HepG2 (cell line): ENCODE measurements around the gene SLC26A3. TPM values are rescaled to one million over a fixed set of nuclear protein-coding genes. Genes with fewer than 3 reads are reported as not detected.

Experiments
- ATAC-seq: fragments of 200-7000 bp; cut with Tn5 transposase; 3 replicates; pipeline ENCODE4 v1.9.1; 2020; ENCODE audit warnings: mild to moderate bottlenecking, moderate library complexity
- BruUV-seq: library from RNA; stranded (reverse); fragments of 400-500 nt; replicated peaks from 2 replicates; lab custom pipeline; 2021; lab: Mats Ljungman, UMichigan
- CTCF ChIA-PET: fragments of 300-600 bp; formaldehyde crosslinking; extraction: SDS; loops from one replicate; lab custom pipeline; 2021; ENCODE audit warnings: low total read pairs, inconsistent platforms, low intra/inter-chr PET ratio; lab: Yijun Ruan, JAX
- POLR2A ChIA-PET: fragments of 350-600 bp; sonication (Branson Sonifier 250); formaldehyde crosslinking; loops from one replicate; lab custom pipeline; 2020; ENCODE audit warnings: antibody characterized with exemption, inconsistent platforms; lab: Yijun Ruan, JAX
- DNase-seq: peaks from one replicate; pipeline ENCODE4 v3.0.0-alpha.2; 2015; ENCODE audit warnings: low spot score
- FAIRE-seq: peaks from 3 replicates; lab custom pipeline; 2011; peaks lifted over from hg19 to GRCh38; lab: Jason Lieb, UNC
- H2AFZ ChIP-seq: one replicate; pipeline ENCODE4 v1.6.1; 2011; ENCODE audit warnings: low read length, inconsistent platforms
- H3K27ac ChIP-seq: fragments of 300-600 bp; 3 replicates; pipeline ENCODE4 v1.8.0; 2011; ENCODE audit warnings: mixed run types, mild to moderate bottlenecking, mixed read lengths, low read length, inconsistent platforms; ENCODE audit not compliant: insufficient read depth; ENCODE audit errors: extremely low read length
- H3K27me3 ChIP-seq, 2 experiments: fragments of 200-600 bp in 1 of 2; 2 replicates in 1 of 2; 3 replicates in 1 of 2; pipeline versions ENCODE4 v1.6.0 to v1.8.0; 2011; ENCODE audit warnings: low read length in 2 of 2, mild to moderate bottlenecking in 2 of 2, moderate library complexity in 2 of 2, inconsistent platforms in 1 of 2; ENCODE audit not compliant: insufficient read depth in 2 of 2, control insufficient read depth in 1 of 2
- H3K36me3 ChIP-seq, 2 experiments: fragments of 200-600 bp in 1 of 2; replicated peaks in 1 of 2; 2 replicates in 1 of 2; 3 replicates in 1 of 2; pipeline versions ENCODE4 v1.5.1 to v1.8.0; 2011; ENCODE audit warnings: low read length in 2 of 2, inconsistent platforms in 1 of 2; ENCODE audit not compliant: insufficient read depth in 2 of 2, control insufficient read depth in 1 of 2
- H3K4me1 ChIP-seq: 2 replicates; pipeline ENCODE4 v1.5.1; 2012; ENCODE audit warnings: low read length, inconsistent platforms; ENCODE audit not compliant: insufficient read depth
- H3K4me2 ChIP-seq: 2 replicates; pipeline ENCODE4 v1.6.0; 2011; ENCODE audit warnings: low read depth, low read length, inconsistent platforms
- H3K4me3 ChIP-seq, 3 experiments: fragments of 200-600 bp in 1 of 3; sonication (generic), shearing (Covaris generic) in 1 of 3; replicated peaks in 1 of 3; 2 replicates each; pipeline ENCODE4 v1.5.1; 2011 to 2016; ENCODE audit warnings: low read length in 3 of 3, inconsistent platforms in 2 of 3, low read depth in 2 of 3, mild to moderate bottlenecking in 2 of 3, control low read depth in 1 of 3, mixed read lengths in 1 of 3; ENCODE audit not compliant: insufficient read depth in 1 of 3
- H3K79me2 ChIP-seq: one replicate; pipeline ENCODE4 v1.6.1; 2011; ENCODE audit warnings: low read length, inconsistent platforms; ENCODE audit not compliant: insufficient read depth
- H3K9ac ChIP-seq: 2 replicates; pipeline ENCODE4 v1.6.0; 2011; ENCODE audit warnings: mild to moderate bottlenecking, low read depth, low read length, inconsistent platforms; ENCODE audit not compliant: insufficient read depth
- H3K9me3 ChIP-seq: 2 replicates; pipeline ENCODE4 v1.5.1; 2012; ENCODE audit warnings: mild to moderate bottlenecking, low read length
- H4K20me1 ChIP-seq: 2 replicates; pipeline ENCODE4 v1.6.0; 2011; ENCODE audit warnings: inconsistent platforms, mild to moderate bottlenecking, low read length, moderate library complexity; ENCODE audit not compliant: insufficient read depth
- MAF1 ChIP-seq: sonication (generic); formaldehyde crosslinking; IDR thresholded peaks from 2 replicates; pipeline ENCODE4 v1.5.0; 2020; ENCODE audit warnings: missing genetic modification reagents, borderline replicate concordance
- NFATC3 ChIP-seq: sonication (generic); formaldehyde crosslinking; IDR thresholded peaks from 2 replicates; pipeline ENCODE4 v1.5.1; 2020; ENCODE audit warnings: mild to moderate bottlenecking, missing genetic modification reagents
- ZNF674 ChIP-seq: sonication (generic); formaldehyde crosslinking; IDR thresholded peaks from 2 replicates; pipeline ENCODE4 v1.5.0; 2020; ENCODE audit warnings: low read depth, mild to moderate bottlenecking, missing genetic modification reagents
- WGBS: methylation state at CpG from one replicate; pipeline ENCODE4 v1.1.6; 2017; ENCODE audit warnings: low lambda C conversion rate; 5-methylcytosine and 5-hydroxymethylcytosine counted together
- in situ Hi-C: cut with HindIII; loops from 2 replicates; pipeline ENCODE4 v1.10.0; 2017; ENCODE audit warnings: low pct_unique_long_range_greater_than_20kb; ENCODE audit not compliant: extremely low pct_ligation_motif_present
- intact Hi-C: fragments of 100-400 bp; cut with micrococcal nuclease; formaldehyde crosslinking; loops from one replicate; pipeline ENCODE4 v1.10.0; 2022; ENCODE audit not compliant: unreplicated experiment
- polyA plus RNA-seq, 8 experiments: library from polyadenylated mRNA; depleted of rRNA in 3 of 8; stranded (reverse) in 7 of 8; unstranded in 1 of 8; fragments of >200 nt; fragmentation: Illumina TruSeq in 4 of 8; extraction: Trizol in 4 of 8; gene quantifications; 2 replicates each; pipeline versions ENCODE4 v1.2.1 to v1.2.3, GENCODE V29; 2011 to 2016; ENCODE audit warnings: low read depth in 4 of 8, missing spikeins in 1 of 8, mixed read lengths in 1 of 8; ENCODE audit not compliant: insufficient read depth in 1 of 8
- total RNA-seq, 5 experiments: library from RNA; depleted of rRNA; stranded (reverse); fragments of >200 nt; fragmentation: Illumina TruSeq; extraction: Trizol; gene quantifications; 2 replicates each; pipeline ENCODE4 v1.2.3, GENCODE V29; 2016; ENCODE audit warnings: low read depth in 1 of 5
- TF ChIP-seq, protein P1 (sequence below): sonication (generic); formaldehyde crosslinking; IDR thresholded peaks from 2 replicates; pipeline ENCODE4 v1.9.0; 2021; ENCODE audit warnings: missing genetic modification reagents, mild to moderate bottlenecking, borderline replicate concordance
- TF ChIP-seq, protein P2 (sequence below): sonication (generic); formaldehyde crosslinking; conservative IDR thresholded peaks from 2 replicates; pipeline ENCODE4 v1.4.0; 2020; ENCODE audit warnings: missing genetic modification reagents
- TF ChIP-seq, protein P3 (sequence below): sonication (generic); formaldehyde crosslinking; IDR thresholded peaks from 2 replicates; pipeline ENCODE4 v1.5.0; 2020; ENCODE audit warnings: mild to moderate bottlenecking, missing genetic modification reagents, borderline replicate concordance
- TF ChIP-seq, protein P4 (sequence below): sonication (generic); formaldehyde crosslinking; IDR thresholded peaks from 2 replicates; pipeline ENCODE4 v1.4.0; 2020; ENCODE audit warnings: mild to moderate bottlenecking, low read depth, missing genetic modification reagents
- TF ChIP-seq, protein P5 (sequence below): IDR thresholded peaks from 2 replicates; pipeline ENCODE4 v1.6.1; 2012; ENCODE audit warnings: low read length, improper control_type of control experiment

Gene SLC26A3
- total and polyA plus RNA-seq, 2 of the 13 experiments (the other 11 are each of a cell fraction or from before 2014, with no cell fraction given), result 0.11 to 0.30 TPM

DNA sequence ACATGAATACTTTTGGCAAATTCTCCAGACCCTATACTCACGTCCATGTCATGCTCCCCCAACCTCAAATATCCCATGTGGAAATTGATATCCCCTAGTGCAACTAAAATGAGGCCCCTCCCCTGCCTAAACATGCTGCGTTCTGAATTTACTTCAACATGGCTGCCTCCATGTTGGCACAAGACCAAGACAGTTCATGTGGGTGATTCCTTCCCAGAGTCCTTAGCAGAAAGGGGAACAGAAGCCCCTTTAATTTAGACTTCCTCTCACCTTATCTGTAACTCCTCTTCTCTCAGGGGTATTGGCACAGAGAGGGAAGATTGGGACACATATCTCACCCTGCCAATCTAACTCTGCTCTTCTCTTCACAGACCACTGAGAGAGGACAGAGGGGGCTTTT, 24.5 kb upstream of the SLC26A3 start (continued):
- TF ChIP-seq, protein P1, sequence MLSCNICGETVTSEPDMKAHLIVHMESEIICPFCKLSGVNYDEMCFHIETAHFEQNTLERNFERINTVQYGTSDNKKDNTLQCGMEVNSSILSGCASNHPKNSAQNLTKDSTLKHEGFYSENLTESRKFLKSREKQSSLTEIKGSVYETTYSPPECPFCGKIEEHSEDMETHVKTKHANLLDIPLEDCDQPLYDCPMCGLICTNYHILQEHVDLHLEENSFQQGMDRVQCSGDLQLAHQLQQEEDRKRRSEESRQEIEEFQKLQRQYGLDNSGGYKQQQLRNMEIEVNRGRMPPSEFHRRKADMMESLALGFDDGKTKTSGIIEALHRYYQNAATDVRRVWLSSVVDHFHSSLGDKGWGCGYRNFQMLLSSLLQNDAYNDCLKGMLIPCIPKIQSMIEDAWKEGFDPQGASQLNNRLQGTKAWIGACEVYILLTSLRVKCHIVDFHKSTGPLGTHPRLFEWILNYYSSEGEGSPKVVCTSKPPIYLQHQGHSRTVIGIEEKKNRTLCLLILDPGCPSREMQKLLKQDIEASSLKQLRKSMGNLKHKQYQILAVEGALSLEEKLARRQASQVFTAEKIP (CRISPR knock-in tag), result no peak
- TF ChIP-seq, protein P2, sequence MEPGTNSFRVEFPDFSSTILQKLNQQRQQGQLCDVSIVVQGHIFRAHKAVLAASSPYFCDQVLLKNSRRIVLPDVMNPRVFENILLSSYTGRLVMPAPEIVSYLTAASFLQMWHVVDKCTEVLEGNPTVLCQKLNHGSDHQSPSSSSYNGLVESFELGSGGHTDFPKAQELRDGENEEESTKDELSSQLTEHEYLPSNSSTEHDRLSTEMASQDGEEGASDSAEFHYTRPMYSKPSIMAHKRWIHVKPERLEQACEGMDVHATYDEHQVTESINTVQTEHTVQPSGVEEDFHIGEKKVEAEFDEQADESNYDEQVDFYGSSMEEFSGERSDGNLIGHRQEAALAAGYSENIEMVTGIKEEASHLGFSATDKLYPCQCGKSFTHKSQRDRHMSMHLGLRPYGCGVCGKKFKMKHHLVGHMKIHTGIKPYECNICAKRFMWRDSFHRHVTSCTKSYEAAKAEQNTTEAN (CRISPR knock-in tag), result no peak
- no peak for TF ChIP-seq ZNF674 (CRISPR knock-in tag)

DNA sequence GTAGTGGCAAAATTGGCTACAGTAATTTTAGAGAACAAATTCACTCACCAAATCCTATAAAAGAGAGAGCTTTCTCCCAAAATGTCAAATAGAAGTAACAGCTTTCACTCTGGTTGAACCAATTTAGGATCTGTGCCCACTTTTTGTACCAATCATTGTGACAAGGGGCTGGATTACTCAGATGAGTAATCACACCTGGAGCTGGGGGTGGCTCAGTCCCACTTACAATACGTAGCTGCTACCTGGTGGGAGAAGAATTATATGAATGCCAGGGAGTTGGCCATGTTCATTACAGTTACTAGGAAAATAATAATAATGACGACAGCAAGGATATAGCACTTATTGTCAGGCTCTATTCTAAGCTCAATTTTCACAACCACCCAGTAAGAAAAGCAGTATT, 23.4 kb upstream of the SLC26A3 start:
- H3K9me3 ChIP-seq, result no peaks in the 10 kb centered on the region
- H3K79me2 ChIP-seq, result no peaks in the 10 kb centered on the region
- H3K4me2 ChIP-seq, result no peak overlapping the region
- H3K27me3 ChIP-seq, result no peaks in the 10 kb centered on the region
- no peak overlapping the region for H3K9ac ChIP-seq
- no peak overlapping the region for H3K4me3 ChIP-seq
- DNase-seq (no peak), ATAC-seq (no peak), FAIRE-seq (no peak)
- H3K4me1 ChIP-seq, result no peaks in the 10 kb centered on the region
- 4% methylated on average over 2 of the region's 2 CpGs for WGBS
- no peaks in the 10 kb centered on the region for H4K20me1 ChIP-seq
- CTCF ChIA-PET, result no interaction called here
- POLR2A ChIA-PET, result no interaction called here
- BruUV-seq, result no TSS peak
- H3K36me3 ChIP-seq, result no peaks in the 10 kb centered on the region
- in situ Hi-C loops (no loop called here), intact Hi-C loops (no loop called here)
- no peak overlapping the region for H2AFZ ChIP-seq
- H3K27ac ChIP-seq, result no peak overlapping the region
- TF ChIP-seq, protein P3, sequence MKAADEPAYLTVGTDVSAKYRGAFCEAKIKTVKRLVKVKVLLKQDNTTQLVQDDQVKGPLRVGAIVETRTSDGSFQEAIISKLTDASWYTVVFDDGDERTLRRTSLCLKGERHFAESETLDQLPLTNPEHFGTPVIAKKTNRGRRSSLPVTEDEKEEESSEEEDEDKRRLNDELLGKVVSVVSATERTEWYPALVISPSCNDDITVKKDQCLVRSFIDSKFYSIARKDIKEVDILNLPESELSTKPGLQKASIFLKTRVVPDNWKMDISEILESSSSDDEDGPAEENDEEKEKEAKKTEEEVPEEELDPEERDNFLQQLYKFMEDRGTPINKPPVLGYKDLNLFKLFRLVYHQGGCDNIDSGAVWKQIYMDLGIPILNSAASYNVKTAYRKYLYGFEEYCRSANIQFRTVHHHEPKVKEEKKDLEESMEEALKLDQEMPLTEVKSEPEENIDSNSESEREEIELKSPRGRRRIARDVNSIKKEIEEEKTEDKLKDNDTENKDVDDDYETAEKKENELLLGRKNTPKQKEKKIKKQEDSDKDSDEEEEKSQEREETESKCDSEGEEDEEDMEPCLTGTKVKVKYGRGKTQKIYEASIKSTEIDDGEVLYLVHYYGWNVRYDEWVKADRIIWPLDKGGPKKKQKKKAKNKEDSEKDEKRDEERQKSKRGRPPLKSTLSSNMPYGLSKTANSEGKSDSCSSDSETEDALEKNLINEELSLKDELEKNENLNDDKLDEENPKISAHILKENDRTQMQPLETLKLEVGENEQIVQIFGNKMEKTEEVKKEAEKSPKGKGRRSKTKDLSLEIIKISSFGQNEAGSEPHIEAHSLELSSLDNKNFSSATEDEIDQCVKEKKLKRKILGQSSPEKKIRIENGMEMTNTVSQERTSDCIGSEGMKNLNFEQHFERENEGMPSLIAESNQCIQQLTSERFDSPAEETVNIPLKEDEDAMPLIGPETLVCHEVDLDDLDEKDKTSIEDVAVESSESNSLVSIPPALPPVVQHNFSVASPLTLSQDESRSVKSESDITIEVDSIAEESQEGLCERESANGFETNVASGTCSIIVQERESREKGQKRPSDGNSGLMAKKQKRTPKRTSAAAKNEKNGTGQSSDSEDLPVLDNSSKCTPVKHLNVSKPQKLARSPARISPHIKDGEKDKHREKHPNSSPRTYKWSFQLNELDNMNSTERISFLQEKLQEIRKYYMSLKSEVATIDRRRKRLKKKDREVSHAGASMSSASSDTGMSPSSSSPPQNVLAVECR (CRISPR knock-in tag), result no peak
- TF ChIP-seq MAF1 (no peak), NFATC3 (CRISPR knock-in tag) (no peak)
- TF ChIP-seq, protein P4, sequence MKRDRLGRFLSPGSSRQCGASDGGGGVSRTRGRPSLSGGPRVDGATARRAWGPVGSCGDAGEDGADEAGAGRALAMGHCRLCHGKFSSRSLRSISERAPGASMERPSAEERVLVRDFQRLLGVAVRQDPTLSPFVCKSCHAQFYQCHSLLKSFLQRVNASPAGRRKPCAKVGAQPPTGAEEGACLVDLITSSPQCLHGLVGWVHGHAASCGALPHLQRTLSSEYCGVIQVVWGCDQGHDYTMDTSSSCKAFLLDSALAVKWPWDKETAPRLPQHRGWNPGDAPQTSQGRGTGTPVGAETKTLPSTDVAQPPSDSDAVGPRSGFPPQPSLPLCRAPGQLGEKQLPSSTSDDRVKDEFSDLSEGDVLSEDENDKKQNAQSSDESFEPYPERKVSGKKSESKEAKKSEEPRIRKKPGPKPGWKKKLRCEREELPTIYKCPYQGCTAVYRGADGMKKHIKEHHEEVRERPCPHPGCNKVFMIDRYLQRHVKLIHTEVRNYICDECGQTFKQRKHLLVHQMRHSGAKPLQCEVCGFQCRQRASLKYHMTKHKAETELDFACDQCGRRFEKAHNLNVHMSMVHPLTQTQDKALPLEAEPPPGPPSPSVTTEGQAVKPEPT, result no peak
- TF ChIP-seq, protein P5, sequence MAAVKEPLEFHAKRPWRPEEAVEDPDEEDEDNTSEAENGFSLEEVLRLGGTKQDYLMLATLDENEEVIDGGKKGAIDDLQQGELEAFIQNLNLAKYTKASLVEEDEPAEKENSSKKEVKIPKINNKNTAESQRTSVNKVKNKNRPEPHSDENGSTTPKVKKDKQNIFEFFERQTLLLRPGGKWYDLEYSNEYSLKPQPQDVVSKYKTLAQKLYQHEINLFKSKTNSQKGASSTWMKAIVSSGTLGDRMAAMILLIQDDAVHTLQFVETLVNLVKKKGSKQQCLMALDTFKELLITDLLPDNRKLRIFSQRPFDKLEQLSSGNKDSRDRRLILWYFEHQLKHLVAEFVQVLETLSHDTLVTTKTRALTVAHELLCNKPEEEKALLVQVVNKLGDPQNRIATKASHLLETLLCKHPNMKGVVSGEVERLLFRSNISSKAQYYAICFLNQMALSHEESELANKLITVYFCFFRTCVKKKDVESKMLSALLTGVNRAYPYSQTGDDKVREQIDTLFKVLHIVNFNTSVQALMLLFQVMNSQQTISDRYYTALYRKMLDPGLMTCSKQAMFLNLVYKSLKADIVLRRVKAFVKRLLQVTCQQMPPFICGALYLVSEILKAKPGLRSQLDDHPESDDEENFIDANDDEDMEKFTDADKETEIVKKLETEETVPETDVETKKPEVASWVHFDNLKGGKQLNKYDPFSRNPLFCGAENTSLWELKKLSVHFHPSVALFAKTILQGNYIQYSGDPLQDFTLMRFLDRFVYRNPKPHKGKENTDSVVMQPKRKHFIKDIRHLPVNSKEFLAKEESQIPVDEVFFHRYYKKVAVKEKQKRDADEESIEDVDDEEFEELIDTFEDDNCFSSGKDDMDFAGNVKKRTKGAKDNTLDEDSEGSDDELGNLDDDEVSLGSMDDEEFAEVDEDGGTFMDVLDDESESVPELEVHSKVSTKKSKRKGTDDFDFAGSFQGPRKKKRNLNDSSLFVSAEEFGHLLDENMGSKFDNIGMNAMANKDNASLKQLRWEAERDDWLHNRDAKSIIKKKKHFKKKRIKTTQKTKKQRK, result no peak
